ENCODE results near the gene RPS6KL1. TPM values are rescaled to one million over a fixed set of nuclear protein-coding genes. Genes with fewer than 3 reads are reported as not detected.

The RPS6KL1 gene
- polyA plus RNA-seq, 1 donor from 2014 or later: 147 TPM

DNA sequence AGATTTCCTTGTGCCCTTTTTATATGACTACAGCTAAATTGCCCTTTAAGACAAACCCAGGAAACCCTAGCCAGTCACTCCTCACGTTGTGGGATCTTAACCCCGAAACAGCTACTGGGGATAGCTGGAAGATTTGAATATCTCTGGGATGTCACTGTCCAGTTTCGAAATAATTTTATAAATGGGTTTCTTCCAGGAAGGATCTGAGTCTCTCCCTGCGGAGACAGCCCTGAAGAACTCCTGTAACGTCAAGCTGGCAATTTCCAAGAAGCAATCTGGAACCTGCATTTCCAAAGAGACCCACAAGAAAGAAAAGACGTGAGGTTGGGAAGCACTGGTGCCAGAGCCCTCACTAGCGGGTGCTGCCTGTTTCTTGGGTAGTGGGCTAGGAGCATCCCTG lies 68.0 kb downstream of the RPS6KL1 start:
- TF ChIP-seq SMC3 (conservative IDR thresholded peaks at IDR 0.05; ENCODE audit: poor library complexity): no peak
- TF ChIP-seq MXI1 (conservative IDR thresholded peaks at IDR 0.05; ENCODE audit: poor library complexity, severe bottlenecking): no peak
- no peak for TF ChIP-seq CTCF (IDR thresholded peaks at IDR 0.05; ENCODE audit: poor library complexity, severe bottlenecking)
- no peak for TF ChIP-seq EZH2 (IDR thresholded peaks at IDR 0.05; ENCODE audit: borderline replicate concordance, insufficient read depth, low read length, poor library complexity, severe bottlenecking)
- TF ChIP-seq POLR2AphosphoS5 (IDR thresholded peaks at IDR 0.05): no peak
- TF ChIP-seq REST (IDR thresholded peaks at IDR 0.05; ENCODE audit: borderline replicate concordance): no peak
- TF ChIP-seq TAF1 (IDR thresholded peaks at IDR 0.05; ENCODE audit: low read depth): no peak
- no peak for TF ChIP-seq EP300 (conservative IDR thresholded peaks at IDR 0.05; ENCODE audit: poor library complexity, severe bottlenecking)
- TF ChIP-seq RAD21 (conservative IDR thresholded peaks at IDR 0.05): no peak
- no peak overlapping the region for H3K4me2 ChIP-seq (ENCODE audit: low read length)
- no peak overlapping the region for H2AFZ ChIP-seq (ENCODE audit: low read depth, low read length)
- H4K20me1 ChIP-seq (ENCODE audit: insufficient read depth): no peaks in the 10 kb centered on the region
- no peaks in the 10 kb centered on the region for H3K36me3 ChIP-seq (ENCODE audit: insufficient read depth, low read length)
- H3K79me2 ChIP-seq (replicated peaks; ENCODE audit: insufficient read depth, low read length): no peaks in the 10 kb centered on the region
- no peak overlapping the region for H3K4me3 ChIP-seq (ENCODE audit: low read length)
- H3K9ac ChIP-seq (ENCODE audit: low read length): no peak overlapping the region
- no peak overlapping the region for H3K27ac ChIP-seq (ENCODE audit: low read length)
- H3K9me3 ChIP-seq (ENCODE audit: low read length): no peaks in the 10 kb centered on the region
- no peaks in the 10 kb centered on the region for H3F3A ChIP-seq (ENCODE audit: insufficient read depth, low read length, poor library complexity, severe bottlenecking)
- H3K9me2 ChIP-seq (ENCODE audit: insufficient read depth, low read length): no peaks in the 10 kb centered on the region
- no peaks in the 10 kb centered on the region for H3K27me3 ChIP-seq (ENCODE audit: insufficient read depth, low read depth, low read length)

Other genes with a start within 250 kb of the RPS6KL1 start
- 30.4 and 33.8 TPM in 2 replicates for gene AREL1, start 210.2 kb downstream of the RPS6KL1 start, polyA plus RNA-seq
- 31.5 and 39.8 TPM in 2 replicates for gene FCF1, start 210.1 kb downstream of the RPS6KL1 start, polyA plus RNA-seq
- gene YLPM1, start 159.9 kb downstream of the RPS6KL1 start, polyA plus RNA-seq: 63.4 and 75.1 TPM in 2 replicates
- gene PROX2, start 47.1 kb downstream of the RPS6KL1 start, polyA plus RNA-seq: not detected in 2 replicates
- gene DLST, start 41.3 kb downstream of the RPS6KL1 start, polyA plus RNA-seq: 56.5 and 59.7 TPM in 2 replicates
- 0.28 TPM in 1 of 2 replicates, not detected in the other for gene PGF, start 32.3 kb upstream of the RPS6KL1 start, polyA plus RNA-seq
- gene EIF2B2, start 79.7 kb upstream of the RPS6KL1 start, polyA plus RNA-seq: 43.1 and 59.0 TPM in 2 replicates
- 16.9 and 17.3 TPM in 2 replicates for gene MLH3, start 128.2 kb upstream of the RPS6KL1 start, polyA plus RNA-seq
- 143 and 149 TPM in 2 replicates for gene ACYP1, start 140.8 kb upstream of the RPS6KL1 start, polyA plus RNA-seq
- 3.9 and 4.5 TPM in 2 replicates for gene ZC2HC1C, start 146.4 kb upstream of the RPS6KL1 start, polyA plus RNA-seq
- gene NEK9, start 203.8 kb upstream of the RPS6KL1 start, polyA plus RNA-seq: 9.4 and 22.9 TPM in 2 replicates